H1 (cell line): ENCODE results near the gene RNPEPL1. TPM values are rescaled to one million over a fixed set of nuclear protein-coding genes. Genes with fewer than 3 reads are reported as not detected.

Experiments used
- CTCF ChIA-PET: fragments of 300-600 bp; sonication (Branson Sonifier 250); formaldehyde crosslinking; loops from one replicate; lab custom pipeline; 2021; ENCODE audit not compliant: partially characterized antibody; lab: Charles Lee
- POLR2A ChIA-PET: fragments of 300-600 bp; sonication (Branson Sonifier 250); formaldehyde crosslinking; loops from one replicate; lab custom pipeline; 2021; ENCODE audit warnings: inconsistent platforms; ENCODE audit not compliant: partially characterized antibody; lab: Charles Lee
- DNase-seq, 2 experiments: peaks; one replicate each; pipeline versions ENCODE4 v3.0.0 to v3.0.0-alpha.2; 2010 to 2022; ENCODE audit warnings: low spot score in 2 of 2, low read depth in 1 of 2, mixed read lengths in 1 of 2
- FAIRE-seq: peaks from 2 replicates; lab custom pipeline; 2011; peaks lifted over from hg19 to GRCh38; lab: Jason Lieb, UNC
- H2AFZ ChIP-seq: 2 replicates; pipeline ENCODE4 v1.8.1; 2012; ENCODE audit warnings: low read length, inconsistent platforms
- H2AK5ac ChIP-seq: 2 replicates; pipeline ENCODE4 v1.6.1; 2013; ENCODE audit warnings: low read depth, low read length
- H2BK120ac ChIP-seq: replicated peaks from 2 replicates; pipeline ENCODE3; 2013; ENCODE audit warnings: low read depth, low read length, inconsistent platforms
- H2BK12ac ChIP-seq: 2 replicates; pipeline ENCODE4 v1.6.1; 2013; ENCODE audit warnings: low read depth, low read length
- H2BK15ac ChIP-seq: 2 replicates; pipeline ENCODE4 v1.6.1; 2013; ENCODE audit warnings: low read length
- H2BK20ac ChIP-seq: 2 replicates; pipeline ENCODE4 v1.6.1; 2013; ENCODE audit warnings: low read length
- H2BK5ac ChIP-seq: 2 replicates; pipeline ENCODE4 v1.6.1; 2013; ENCODE audit warnings: low read depth, low read length
- H3K14ac ChIP-seq: 2 replicates; pipeline ENCODE4 v1.6.1; 2013; ENCODE audit warnings: inconsistent platforms; ENCODE audit not compliant: insufficient read length
- H3K18ac ChIP-seq: 2 replicates; pipeline ENCODE4 v1.6.1; 2013; ENCODE audit warnings: low read length; ENCODE audit errors: extremely low read depth
- H3K23ac ChIP-seq: 2 replicates; pipeline ENCODE4 v1.6.1; 2013; ENCODE audit warnings: inconsistent platforms; ENCODE audit not compliant: insufficient read length
- H3K23me2 ChIP-seq: 2 replicates; pipeline ENCODE4 v1.6.1; 2013; ENCODE audit warnings: low read depth, low read length
- H3K27ac ChIP-seq: 2 replicates; pipeline ENCODE4 v1.6.1; 2011; ENCODE audit warnings: low read depth, low read length, inconsistent platforms
- H3K27me3 ChIP-seq, 4 experiments: replicated peaks in 1 of 4; 1 replicate in 1 of 4; 2 replicates in 3 of 4; pipeline versions ENCODE4 v1.6.1 to v1.8.1; 2011 to 2013; ENCODE audit warnings: low read length in 3 of 4, mild to moderate bottlenecking in 3 of 4, inconsistent platforms in 2 of 4, mixed read lengths in 2 of 4, moderate library complexity in 1 of 4; ENCODE audit not compliant: control insufficient read depth in 3 of 4, insufficient read depth in 3 of 4; ENCODE audit errors: extremely low read depth in 1 of 4
- H3K36me3 ChIP-seq, 4 experiments: 2 replicates each; pipeline versions ENCODE4 v1.6.1 to v1.8.1; 2011 to 2013; ENCODE audit warnings: mild to moderate bottlenecking in 4 of 4, low read length in 3 of 4, moderate library complexity in 2 of 4, control low read depth in 1 of 4, inconsistent platforms in 1 of 4; ENCODE audit not compliant: insufficient read depth in 4 of 4, control insufficient read depth in 2 of 4
- H3K4ac ChIP-seq: replicated peaks from 2 replicates; pipeline ENCODE3; 2013; ENCODE audit warnings: low read length, low read depth, mixed read lengths, inconsistent platforms; ENCODE audit not compliant: insufficient read length
- H3K4me1 ChIP-seq, 4 experiments: replicated peaks in 1 of 4; 1 replicate in 1 of 4; 2 replicates in 3 of 4; pipeline versions ENCODE4 v1.6.1 to v1.8.1; 2011 to 2013; ENCODE audit warnings: low read length in 3 of 4, inconsistent platforms in 2 of 4, mixed read lengths in 1 of 4; ENCODE audit not compliant: insufficient read depth in 4 of 4, control insufficient read depth in 3 of 4
- H3K4me2 ChIP-seq, 2 experiments: 2 replicates each; pipeline versions ENCODE4 v1.6.1 to v1.8.1; 2011 to 2013; ENCODE audit warnings: low read depth in 2 of 2, low read length in 2 of 2, control low read depth in 1 of 2, inconsistent platforms in 1 of 2, mild to moderate bottlenecking in 1 of 2; ENCODE audit not compliant: insufficient read depth in 1 of 2
- H3K4me3 ChIP-seq, 4 experiments: fragments of 200-600, 300-600 bp in 1 of 4; sonication (generic), shearing (Covaris generic), sonication (Bioruptor Twin) in 1 of 4; 2 replicates each; pipeline versions ENCODE4 v1.5.1 to v1.8.1; 2011 to 2016; ENCODE audit warnings: low read length in 4 of 4, low read depth in 3 of 4, control low read depth in 2 of 4, inconsistent platforms in 2 of 4, mild to moderate bottlenecking in 2 of 4, mixed read lengths in 1 of 4, moderate library complexity in 1 of 4; ENCODE audit not compliant: insufficient read depth in 2 of 4; ENCODE audit errors: extremely low read depth in 1 of 4
- H3K56ac ChIP-seq: replicated peaks from 2 replicates; pipeline ENCODE3; 2013; ENCODE audit warnings: low read depth, mild to moderate bottlenecking, mixed read lengths, low read length, inconsistent platforms; ENCODE audit not compliant: insufficient read length
- H3K79me1 ChIP-seq: 2 replicates; pipeline ENCODE4 v1.6.1; 2013; ENCODE audit warnings: low read depth, low read length, control low read depth
- H3K79me2 ChIP-seq, 2 experiments: 2 replicates each; pipeline versions ENCODE4 v1.6.1 to v1.8.1; 2012 to 2013; ENCODE audit warnings: low read length in 2 of 2, mild to moderate bottlenecking in 2 of 2, inconsistent platforms in 1 of 2; ENCODE audit not compliant: insufficient read depth in 2 of 2, control insufficient read depth in 1 of 2
- H3K9ac ChIP-seq, 4 experiments: replicated peaks in 1 of 4; 1 replicate in 1 of 4; 2 replicates in 3 of 4; pipeline versions ENCODE4 v1.6.1 to v1.8.1; 2011 to 2013; ENCODE audit warnings: low read depth in 3 of 4, low read length in 3 of 4, control low read depth in 2 of 4, mild to moderate bottlenecking in 2 of 4, moderate library complexity in 2 of 4, inconsistent platforms in 1 of 4; ENCODE audit errors: extremely low read depth in 1 of 4
- H3K9me3 ChIP-seq, 2 experiments: 2 replicates each; pipeline versions ENCODE4 v1.6.1 to v1.8.1; 2012 to 2013; ENCODE audit warnings: mild to moderate bottlenecking in 2 of 2, moderate library complexity in 2 of 2, control low read depth in 1 of 2, inconsistent platforms in 1 of 2, low read depth in 1 of 2, low read length in 1 of 2, mixed read lengths in 1 of 2; ENCODE audit not compliant: insufficient read depth in 2 of 2
- H4K20me1 ChIP-seq, 2 experiments: replicated peaks in 1 of 2; 2 replicates each; pipeline versions ENCODE3 to v1.8.1; 2011 to 2013; ENCODE audit warnings: inconsistent platforms in 2 of 2, low read length in 2 of 2, mild to moderate bottlenecking in 1 of 2; ENCODE audit not compliant: insufficient read depth in 2 of 2, control insufficient read depth in 1 of 2
- H4K5ac ChIP-seq: 2 replicates; pipeline ENCODE4 v1.6.1; 2013; ENCODE audit warnings: low read length, low read depth, mixed read lengths, inconsistent platforms; ENCODE audit not compliant: insufficient read length
- H4K8ac ChIP-seq: 2 replicates; pipeline ENCODE4 v1.8.0; 2013; ENCODE audit warnings: mild to moderate bottlenecking, moderate library complexity, low read length, inconsistent platforms; ENCODE audit not compliant: insufficient read depth; ENCODE audit errors: extremely low read depth
- H4K91ac ChIP-seq: replicated peaks from 2 replicates; pipeline ENCODE3; 2013; ENCODE audit warnings: low read length, mixed read lengths, inconsistent platforms; ENCODE audit not compliant: insufficient read length
- ASH2L ChIP-seq: fragments of 200-600, 300-600 bp; sonication (generic); IDR thresholded peaks from one replicate; pipeline ENCODE4 v1.7.1; 2017; ENCODE audit warnings: low read length
- BCL11A ChIP-seq, 2 experiments: IDR thresholded peaks; one replicate each; pipeline ENCODE4 v1.6.1; 2011; ENCODE audit warnings: low read depth in 2 of 2, low read length in 2 of 2, mild to moderate bottlenecking in 2 of 2
- SIX5 ChIP-seq: IDR thresholded peaks from 2 replicates; pipeline ENCODE4 v1.6.1; 2011; ENCODE audit warnings: mild to moderate bottlenecking, low read depth, low read length
- WGBS, 2 experiments: shearing (Covaris generic) in 1 of 2; methylation state at CpG; one replicate each; pipeline versions ENCODE4 v1.1.6 to v1.1.7; 2013 to 2015; ENCODE audit warnings: low lambda C conversion rate in 2 of 2, mixed read lengths in 2 of 2, inconsistent platforms in 1 of 2, low coverage in 1 of 2, missing lambda C conversion rate in 1 of 2; ENCODE audit not compliant: insufficient replicate concordance in 2 of 2, insufficient coverage in 1 of 2, insufficient read length in 1 of 2; ENCODE audit errors: extremely low coverage in 1 of 2, missing lambda C conversion rate in 1 of 2; 5-methylcytosine and 5-hydroxymethylcytosine counted together
- polyA plus RNA-seq, 7 experiments: library from polyadenylated mRNA; depleted of rRNA in 3 of 7; stranded (reverse) in 5 of 7; unstranded in 2 of 7; fragments of >200 nt in 5 of 7; fragments of 200-250 nt in 2 of 7; gene quantifications; 1 replicate in 5 of 7; 2 replicates in 1 of 7; 4 replicates in 1 of 7; pipeline versions ENCODE4 v1.2.1 to v1.2.3, GENCODE V29; 2011 to 2013; ENCODE audit warnings: missing spikeins in 2 of 7, mixed read lengths in 2 of 7
- total RNA-seq: library from RNA; stranded (reverse); fragmentation: NEBNext Ultra II Directional; extraction: Animal tissue kit (Norgen Biotek cat#: 25700); gene quantifications from 2 replicates; pipeline ENCODE4 v1.2.1, GENCODE V29; 2021

The RNPEPL1 gene
- total and polyA plus RNA-seq, 2 of the 8 experiments (the other 6 are each of a cell fraction or from before 2014, with no cell fraction given) = 9.0 to 11.3 TPM

GRCh38 chr2:240574386-240575100 is 6.3 kb downstream of the RNPEPL1 start:
- H3K56ac ChIP-seq = no peak overlapping the region
- H3K36me3 ChIP-seq = no peaks in the 10 kb centered on the region
- no peaks in the 10 kb centered on the region for H3K23me2 ChIP-seq
- H2BK120ac ChIP-seq = no peak overlapping the region
- no peak overlapping the region; the same call in 1 of the 2 replicates for H4K8ac ChIP-seq
- H3K18ac ChIP-seq = no peak overlapping the region
- peaks cover 0 to under 1% (median 0%) of the 10 kb centered on the region in 4 experiments; a peak in 1 of 7 replicates for H3K4me1 ChIP-seq
- H3K27me3 ChIP-seq = peaks cover 4 to 9% (median 7%) of the 10 kb centered on the region in 4 experiments; a peak in 6 of 7 replicates
- 90% methylated on average over 17 of the region's 21 CpGs; no CpG with 5 or more reads in 1 of the 2 experiments for WGBS, 2 experiments
- no peak overlapping the region for H2BK5ac ChIP-seq
- CTCF ChIA-PET = interaction anchor here (0.7 to 1.4 kb wide), 4 partner anchors 8 to 46 kb away, joined by 3 to 4 read pairs (median 3); no protein-coding TSS in a partner anchor
- no peak overlapping the region for H3K23ac ChIP-seq
- no peak overlapping the region for H4K5ac ChIP-seq
- H2AFZ ChIP-seq = no peak overlapping the region
- DNase-seq = no peak
- POLR2A ChIA-PET = interaction anchor here (1.0 to 1.2 kb wide), 2 partner anchors 12 to 14 kb away, joined by 3 read pairs; partner anchors contain the start of gene CAPN10
- H3K9ac ChIP-seq = no peak overlapping the region
- H3K27ac ChIP-seq = no peak overlapping the region
- no peaks in the 10 kb centered on the region for H3K79me1 ChIP-seq
- FAIRE-seq = no peak
- no peak overlapping the region for H2BK12ac ChIP-seq
- H2BK15ac ChIP-seq = no peak overlapping the region
- no peaks in the 10 kb centered on the region for H3K79me2 ChIP-seq
- no peak overlapping the region for H3K4ac ChIP-seq
- H4K20me1 ChIP-seq = peaks cover 5 to 14% of the 10 kb centered on the region in 2 experiments
- H2AK5ac ChIP-seq = no peak overlapping the region
- no peak overlapping the region for H4K91ac ChIP-seq
- H3K9me3 ChIP-seq = no peaks in the 10 kb centered on the region
- no peak overlapping the region for H3K14ac ChIP-seq
- no peak overlapping the region for H3K4me2 ChIP-seq
- no peak overlapping the region for H3K4me3 ChIP-seq
- H2BK20ac ChIP-seq = no peak overlapping the region
- TF ChIP-seq SIX5 (no peak), ASH2L (no peak), BCL11A (IDR thresholded peaks at IDR 0.05; ENCODE audit: low read depth in 2 of 2, low read length in 2 of 2) (no peak)
